Hematopoietic multipotent progenitor cell treated with erythropoietin and hydrocortisone succinate and interleukin-3 and kit ligand, for 4 days (in vitro differentiated cells): ENCODE results near the gene RBPJ.

Experiments
- DNase-seq: peaks from one replicate; pipeline ENCODE4 v3.0.0-alpha.2; 2015

Gene RBPJ

DNA sequence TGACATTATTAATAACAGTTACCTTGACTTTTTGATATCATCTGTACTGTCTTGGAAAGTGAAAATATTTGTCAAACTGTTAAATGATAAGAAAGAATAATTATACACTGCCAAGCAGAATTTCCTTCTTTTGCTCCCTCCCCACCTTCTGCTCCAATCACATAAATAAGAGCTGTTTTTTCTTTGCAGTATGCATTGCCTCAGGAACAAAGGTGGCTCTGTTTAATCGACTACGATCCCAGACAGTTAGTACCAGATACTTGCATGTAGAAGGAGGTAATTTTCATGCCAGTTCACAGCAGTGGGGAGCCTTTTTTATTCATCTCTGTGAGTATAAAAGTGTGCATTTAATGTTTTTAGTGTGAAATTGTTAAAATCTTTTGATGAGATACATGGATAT is 103.3 kb downstream of the RBPJ start:
- DNase-seq: no peak

GRCh38 chr4:26424838-26425237 is 104.0 kb downstream of the RBPJ start:
- DNase-seq: peak; percentile 15

- no peak for DNase-seq
These were observed 105.1 kb downstream of the RBPJ start for GRCh38 chr4:26425953-26426352.

DNA sequence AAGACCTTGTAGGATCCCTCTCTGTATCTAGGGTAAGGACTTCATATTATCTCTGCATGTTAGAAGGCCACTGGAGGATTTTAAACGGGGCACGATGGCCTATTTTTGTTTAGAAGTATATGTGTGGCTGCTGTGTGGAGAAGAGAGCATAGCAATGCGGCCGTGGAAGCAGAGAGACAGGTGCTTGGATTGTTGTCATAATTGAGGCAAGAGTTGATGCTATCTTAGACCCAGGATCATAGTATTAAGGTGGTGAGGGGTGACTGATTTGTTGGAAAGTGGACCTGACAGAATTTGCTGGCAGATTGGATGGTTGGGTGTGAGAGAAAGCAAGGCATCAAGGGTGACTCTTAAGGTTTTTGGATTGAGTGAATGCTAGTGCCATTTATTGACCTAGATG is 106.1 kb downstream of the RBPJ start:
- no peak for DNase-seq

- no peak for DNase-seq
These were observed 109.1 kb downstream of the RBPJ start for GRCh38 chr4:26429910-26430309.

DNA sequence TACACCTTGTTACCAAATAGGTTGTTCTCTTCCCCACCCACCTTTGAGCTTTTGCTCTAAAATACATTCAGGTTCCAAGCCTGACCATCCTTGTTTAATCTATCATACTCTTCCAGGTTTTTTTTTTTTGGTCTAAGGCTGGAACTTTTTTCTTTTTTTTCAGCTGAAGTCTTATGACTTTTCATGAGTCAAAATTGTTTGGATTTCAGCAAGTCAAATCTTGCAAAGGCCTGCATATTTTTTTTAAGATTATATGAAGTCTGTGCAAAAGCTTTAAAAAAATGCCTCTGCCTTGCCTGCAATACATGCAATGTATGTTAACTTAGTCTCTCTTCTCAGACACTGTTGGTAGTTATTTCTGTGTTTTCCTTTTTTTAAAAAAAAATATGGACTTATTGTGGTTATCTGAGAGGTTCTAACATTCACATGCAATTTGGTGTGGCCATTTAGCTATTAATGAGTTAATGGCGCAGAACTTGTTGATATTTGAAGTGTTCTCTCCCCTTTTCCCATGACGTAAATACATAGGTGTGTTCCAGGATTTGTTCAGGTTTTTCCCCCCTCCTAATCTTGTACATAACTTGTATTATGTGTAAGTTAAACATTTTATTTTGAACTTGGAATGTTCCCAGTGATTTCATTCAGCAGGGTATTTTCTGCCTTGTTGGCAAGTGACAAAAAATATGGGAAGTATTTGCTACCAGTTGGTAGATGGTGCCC is 110.8 kb downstream of the RBPJ start:
- no peak for DNase-seq

GRCh38 chr4:26432419-26432818 is 111.6 kb downstream of the RBPJ start:
- no peak for DNase-seq

GRCh38 chr4:26433556-26433955 is 112.7 kb downstream of the RBPJ start:
- DNase-seq: no peak

GRCh38 chr4:26434030-26434639 is 113.3 kb downstream of the RBPJ start:
- no peak for DNase-seq

GRCh38 chr4:26441102-26441501 is 120.3 kb downstream of the RBPJ start:
- no peak for DNase-seq

DNA sequence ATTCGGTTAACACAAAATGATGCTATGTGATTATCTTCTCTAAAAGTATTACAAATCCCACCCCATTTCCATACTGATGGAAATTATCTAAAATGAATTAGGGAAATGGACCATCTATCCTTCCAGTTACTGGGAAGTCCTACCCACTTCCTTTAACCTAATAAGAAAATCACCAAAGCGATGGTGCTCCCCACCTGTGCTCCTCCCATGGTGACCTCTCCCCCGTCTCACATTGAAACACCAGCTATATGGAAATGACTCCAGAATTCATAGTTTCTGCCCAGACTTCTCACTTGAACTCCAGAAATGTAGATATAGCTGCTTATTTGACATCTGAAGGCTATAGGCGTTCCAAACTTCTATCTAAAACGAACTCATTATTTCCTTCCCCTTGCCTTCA is 121.0 kb downstream of the RBPJ start:
- DNase-seq: no peak

- DNase-seq: peak; percentile 40
These were observed 126.6 kb downstream of the RBPJ start for GRCh38 chr4:26447378-26447777.

- no peak for DNase-seq
These were observed 129.6 kb downstream of the RBPJ start for GRCh38 chr4:26450418-26450817.

GRCh38 chr4:26451597-26451996 is 130.8 kb downstream of the RBPJ start:
- DNase-seq: peak; percentile 25

DNA sequence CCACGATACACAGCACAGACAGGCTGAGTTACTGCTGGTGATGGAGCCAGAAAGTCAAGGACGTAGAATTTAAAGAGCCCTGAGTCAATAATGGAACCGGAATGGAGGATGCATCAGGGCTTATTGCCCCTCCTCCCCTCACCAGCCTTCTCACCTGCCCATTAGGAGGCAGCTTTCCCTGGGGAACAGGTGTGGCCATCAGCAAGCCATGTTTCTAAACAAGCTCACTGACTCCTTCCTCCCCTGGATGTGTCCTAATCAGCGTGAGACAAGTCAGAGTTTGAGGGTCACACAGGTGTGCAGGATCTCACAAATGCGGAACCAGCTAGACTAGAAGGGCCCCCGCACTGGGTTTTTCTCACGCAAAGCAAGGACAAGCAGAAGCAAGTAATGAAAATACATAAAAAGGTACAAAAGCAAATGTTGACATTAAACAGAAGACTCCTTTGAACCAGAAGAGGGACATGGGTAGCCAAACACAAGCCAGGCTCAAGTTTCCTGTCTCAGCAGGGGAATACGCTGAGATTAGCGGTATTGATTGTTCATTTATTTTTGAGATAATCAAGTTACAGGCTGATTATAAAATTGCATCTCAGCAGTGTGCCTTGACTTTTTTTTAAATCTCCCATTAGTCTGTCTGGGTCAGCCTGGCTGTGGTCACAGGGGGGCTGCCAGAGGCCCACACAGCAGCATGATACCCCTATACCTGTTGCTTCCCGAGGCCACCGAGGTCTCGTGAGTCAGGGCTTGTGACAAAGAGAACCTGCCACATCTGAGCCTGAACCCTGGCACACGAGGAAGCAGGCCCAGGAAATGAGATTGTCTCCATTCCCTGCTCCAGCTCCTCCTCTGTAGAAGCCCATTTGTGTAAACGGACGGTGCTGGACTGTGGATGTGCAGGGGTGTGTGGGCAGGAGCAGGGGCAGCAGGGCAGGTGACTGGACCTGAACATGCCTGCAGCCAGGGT is 132.0 kb downstream of the RBPJ start:
- DNase-seq: no peak

GRCh38 chr4:26454961-26455360 is 134.1 kb downstream of the RBPJ start:
- DNase-seq: no peak

- no peak for DNase-seq
These were observed 134.8 kb downstream of the RBPJ start for GRCh38 chr4:26455571-26455970.

GRCh38 chr4:26457412-26457811 is 136.6 kb downstream of the RBPJ start:
- no peak for DNase-seq

- DNase-seq: peak; percentile 82
These were observed 137.3 kb downstream of the RBPJ start for GRCh38 chr4:26458157-26458561.

- DNase-seq: peak; percentile 78
These were observed 138.4 kb downstream of the RBPJ start for GRCh38 chr4:26459054-26459755.

DNA sequence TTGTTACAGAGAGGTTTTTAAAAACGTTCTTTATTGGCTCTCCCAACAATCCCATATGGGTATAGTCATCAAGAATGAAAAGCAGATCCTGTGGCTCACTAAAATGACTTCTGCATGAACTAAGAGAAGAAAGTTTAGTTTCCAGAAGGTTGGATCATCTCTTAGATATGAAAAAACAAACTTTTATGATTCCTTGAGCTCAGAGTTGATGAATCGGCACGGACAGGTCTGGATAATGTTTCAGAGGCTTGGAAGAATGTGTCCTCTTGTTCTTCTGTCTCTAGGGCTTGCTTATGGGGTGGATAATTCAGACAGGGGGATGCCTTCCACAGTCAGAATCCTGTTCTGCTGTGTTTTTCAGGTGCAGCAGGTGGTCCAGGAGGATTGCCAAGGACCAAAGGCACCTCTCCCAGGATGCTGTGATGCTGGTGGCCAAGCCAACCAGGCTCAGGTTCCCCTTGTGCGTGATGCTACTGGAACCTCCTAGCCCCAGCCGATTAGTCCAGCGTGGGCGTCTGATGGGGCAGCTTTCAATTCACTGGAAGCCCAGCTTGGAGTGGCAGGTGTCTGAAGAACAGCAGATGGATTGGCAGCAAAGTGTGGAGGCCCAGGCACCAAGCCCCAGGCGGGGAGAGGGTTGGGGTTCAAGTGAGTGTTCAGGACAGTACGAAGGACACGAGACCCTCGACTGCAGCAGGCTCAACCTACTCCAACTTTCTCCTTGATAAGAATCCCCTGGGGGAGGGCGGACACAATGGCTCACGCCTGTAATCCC is 139.1 kb downstream of the RBPJ start:
- DNase-seq: no peak

DNA sequence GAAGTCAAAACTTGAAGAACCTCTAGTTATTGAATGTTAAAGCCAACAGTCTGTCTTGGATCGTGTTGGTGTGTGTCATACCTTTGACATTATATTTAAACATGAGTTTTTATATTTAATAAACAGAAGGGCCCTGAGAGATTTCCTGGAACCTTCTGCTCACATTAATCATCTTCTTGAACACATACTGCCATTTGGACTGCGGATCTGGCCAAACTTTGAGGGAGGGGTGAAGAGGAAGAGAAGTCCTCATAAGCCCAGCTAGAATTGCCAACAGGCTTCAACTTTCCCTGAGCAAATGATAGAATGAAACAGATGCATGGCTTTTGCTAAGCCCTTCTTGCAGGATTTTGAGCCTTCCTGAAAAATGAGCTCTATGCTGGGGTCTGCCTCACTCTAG is 142.1 kb downstream of the RBPJ start:
- no peak for DNase-seq
